Measurements from ENCODE around the gene MYO1G. TPM values are rescaled to one million over a fixed set of nuclear protein-coding genes. Genes with fewer than 3 reads are reported as not detected.
"Not testable (repeated sequence)": the region's sequence is repeated elsewhere in the genome, so short reads cannot be mapped to it uniquely, and the experiment has no call there.

MYO1G gene
- polyA plus RNA-seq, 10 donors, result 0.42 to 6.6 (median 0.81) TPM

GRCh38 chr7:44944821-44945220 is 34.0 kb downstream of the MYO1G start:
- no peak for DNase-seq

GRCh38 chr7:44943631-44944030 is 35.2 kb downstream of the MYO1G start:
- DNase-seq, result no peak

DNA sequence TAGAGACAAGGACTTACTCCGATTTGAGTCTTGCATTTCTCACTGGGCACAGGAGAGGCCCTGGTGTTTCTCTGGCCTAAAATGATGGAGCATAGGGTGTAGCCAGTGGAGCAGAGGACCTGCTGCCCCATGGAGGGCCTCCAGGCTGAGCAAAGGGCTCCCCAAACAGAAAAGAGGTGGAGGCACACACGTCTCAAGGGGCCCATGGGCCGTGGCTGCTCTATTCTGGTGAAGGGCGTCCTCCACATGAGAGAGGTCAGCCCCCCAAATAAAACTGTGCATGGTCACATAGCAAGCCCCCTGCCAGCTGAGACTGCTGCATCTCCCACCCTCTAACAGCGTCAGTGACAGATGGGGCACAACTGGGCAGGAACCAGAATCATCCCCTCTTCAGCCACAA is 41.4 kb downstream of the MYO1G start:
- no peak for DNase-seq

DNA sequence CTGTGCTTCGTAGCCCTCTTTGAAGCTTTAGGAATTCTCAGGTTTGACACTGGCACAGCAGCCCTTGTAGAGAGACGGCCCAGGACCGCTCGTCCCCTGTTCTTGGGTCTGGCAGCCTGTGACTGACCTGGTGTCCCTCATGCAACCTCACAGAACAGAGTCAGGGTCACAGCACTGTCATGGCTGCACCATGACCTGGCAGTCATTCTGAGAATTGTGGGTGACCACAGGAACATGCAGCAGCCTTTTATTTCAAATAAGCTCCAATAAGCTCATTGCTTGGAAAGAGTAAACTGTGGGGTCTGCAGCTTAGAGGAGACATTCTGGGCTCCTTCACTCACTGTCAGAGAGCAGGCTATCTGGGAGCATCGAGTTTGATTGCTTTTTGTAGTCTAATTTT is 42.5 kb downstream of the MYO1G start:
- DNase-seq, result no peak

DNA sequence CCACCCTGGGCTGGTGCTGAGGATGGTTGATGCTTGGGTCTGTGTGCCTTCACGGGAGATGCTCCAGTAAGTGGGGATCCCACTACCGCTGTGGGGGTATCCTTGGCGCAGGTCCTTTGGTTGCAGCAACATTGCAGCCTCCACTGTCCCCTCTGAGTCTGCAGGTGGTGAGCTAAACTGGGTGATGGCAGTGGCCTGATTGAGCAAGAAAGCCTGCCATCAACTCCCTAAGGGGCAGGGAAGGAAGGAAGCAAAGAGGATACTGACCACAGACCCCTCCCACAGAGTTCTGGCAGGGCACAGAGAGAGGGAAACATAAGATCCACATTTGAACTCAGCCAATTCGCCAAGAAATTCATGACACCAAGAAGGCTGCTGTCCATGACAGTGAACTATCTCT is 43.2 kb downstream of the MYO1G start:
- no peak for DNase-seq

DNA sequence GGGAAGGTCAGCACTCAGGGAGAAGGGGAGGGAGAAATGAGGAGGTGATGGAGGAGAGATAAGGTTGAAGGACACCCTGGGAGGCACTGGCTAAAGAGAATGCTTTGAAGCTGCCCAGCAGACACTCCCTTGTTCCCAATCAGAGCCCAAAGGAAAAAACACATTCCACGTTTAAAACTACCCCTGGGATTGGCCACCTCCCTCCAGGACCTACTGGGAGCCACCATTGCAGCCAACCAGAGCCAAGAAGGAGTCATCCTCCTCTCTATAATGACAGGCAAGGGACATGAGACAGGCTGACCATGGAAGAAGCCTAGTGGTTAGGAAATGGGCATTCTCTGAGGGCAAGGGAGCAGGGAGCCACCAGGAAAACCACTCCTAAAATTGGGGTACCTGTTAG is 43.8 kb downstream of the MYO1G start:
- no peak for DNase-seq

DNA sequence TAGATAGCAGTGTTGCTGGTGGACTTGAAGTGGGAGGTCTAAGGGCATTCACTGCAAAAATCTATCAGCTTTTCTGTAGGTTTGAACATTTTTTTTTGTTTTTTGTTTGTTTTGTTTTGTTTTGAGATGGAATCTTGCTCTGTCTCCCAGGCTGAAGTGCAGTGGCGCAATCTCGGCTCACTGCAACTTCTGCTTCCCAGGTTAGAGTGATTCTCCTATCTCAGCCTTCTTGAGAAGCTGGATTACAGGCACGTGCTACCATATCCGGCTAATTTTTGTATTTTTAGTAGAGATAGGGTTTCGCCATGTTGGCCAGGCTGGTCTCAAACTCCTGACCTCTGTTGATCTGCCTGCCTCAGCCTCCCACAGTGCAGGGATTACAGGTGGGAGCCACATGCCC is 44.3 kb downstream of the MYO1G start:
- DNase-seq, result not testable (repeated sequence)

DNA sequence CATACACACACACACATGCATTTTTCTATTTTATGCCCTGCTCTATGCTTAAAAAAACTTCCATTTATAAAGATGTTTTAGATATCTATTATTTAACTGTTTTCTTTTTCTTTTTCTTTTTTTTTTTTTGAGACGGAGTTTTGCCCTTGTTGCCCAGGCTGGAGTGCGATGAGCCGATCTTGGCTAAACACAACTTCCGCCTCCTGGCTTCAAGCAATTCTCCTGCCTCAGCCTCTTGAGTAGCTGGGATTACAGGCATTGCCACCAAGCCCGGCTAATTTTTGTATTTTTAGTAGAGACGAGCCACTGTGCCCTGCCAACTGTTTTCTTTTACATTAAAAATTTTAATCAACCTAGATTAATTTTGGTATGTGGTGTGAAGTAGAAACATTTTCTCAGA is 47.9 kb downstream of the MYO1G start:
- DNase-seq, result no peak

- DNase-seq, result no peak
Observed at GRCh38 chr7:44922351-44922694, 56.5 kb downstream of the MYO1G start.

DNA sequence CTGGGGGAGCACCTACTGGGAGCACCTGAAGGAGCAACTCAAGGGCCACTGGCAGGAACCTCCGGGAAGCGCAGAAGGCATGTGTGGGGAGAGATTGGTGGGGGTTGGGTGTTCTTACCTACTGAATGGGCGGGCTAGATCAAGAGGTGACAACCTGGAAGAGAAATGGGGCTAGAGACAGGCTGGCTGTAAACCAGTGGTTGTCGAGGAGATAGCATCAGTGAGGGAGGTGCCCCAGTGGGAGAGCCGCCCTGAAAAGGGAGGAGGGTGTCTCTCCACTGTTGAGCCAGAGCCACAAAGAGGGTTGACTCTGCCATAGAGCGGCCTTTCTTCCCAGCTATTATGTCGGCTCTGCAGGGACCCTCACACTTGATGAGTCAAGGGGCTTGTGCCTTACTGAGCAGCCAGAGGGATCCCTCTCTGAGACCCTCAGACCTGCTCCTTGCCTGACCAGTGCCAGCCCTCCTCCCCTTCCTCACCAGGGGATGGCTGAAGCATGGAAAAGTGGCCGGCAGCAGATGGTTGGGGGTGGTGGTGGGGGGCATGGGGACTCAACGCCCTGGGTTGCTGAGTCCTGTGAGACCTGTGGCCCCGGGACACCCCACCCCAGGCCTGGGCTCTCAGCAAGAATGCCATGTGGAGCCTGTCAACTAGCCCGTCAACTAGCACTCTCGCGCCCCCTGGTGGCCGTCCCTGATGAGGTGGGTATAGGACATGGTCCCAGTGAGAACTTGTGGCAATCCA is 57.0 kb downstream of the MYO1G start:
- DNase-seq, result peak; percentile 60 to 72 (median 66)

GRCh38 chr7:44920119-44920518 is 58.7 kb downstream of the MYO1G start:
- DNase-seq, result no peak

- DNase-seq, result no peak
Observed at GRCh38 chr7:44918029-44918428, 60.8 kb downstream of the MYO1G start.

GRCh38 chr7:44917465-44917864 is 61.4 kb downstream of the MYO1G start:
- DNase-seq, result no peak

DNA sequence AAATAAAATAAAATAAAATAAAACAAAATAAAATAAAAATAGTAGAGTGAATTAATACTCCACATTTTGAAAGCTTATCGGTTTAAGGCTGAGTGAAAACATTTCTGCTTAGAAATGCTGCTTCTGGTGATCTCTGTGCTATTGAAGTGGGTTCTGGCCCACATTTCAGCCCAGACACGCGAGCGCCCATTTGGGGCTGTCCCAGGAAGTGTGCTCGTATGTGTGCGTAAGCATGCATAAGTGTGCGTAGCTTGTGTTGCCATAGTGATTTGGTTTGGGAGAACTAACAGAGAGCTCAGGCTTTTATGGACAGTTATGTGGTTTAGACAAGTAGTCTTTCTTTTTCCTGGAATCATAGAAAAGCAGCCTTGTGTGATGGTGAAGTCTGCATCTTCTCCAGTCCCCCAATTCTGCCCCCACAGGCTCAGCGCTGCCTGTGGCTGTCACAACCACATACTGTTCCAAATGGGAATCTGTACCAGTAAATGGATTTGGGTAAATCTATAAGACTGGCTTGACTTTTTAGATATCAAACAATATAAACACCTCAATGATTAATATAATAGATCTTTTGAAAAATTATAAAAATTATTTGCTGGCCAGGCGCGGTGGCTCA is 63.7 kb downstream of the MYO1G start:
- DNase-seq, result no peak

- DNase-seq, result no peak
Observed at GRCh38 chr7:44912775-44913347, 66.0 kb downstream of the MYO1G start.

Other genes with a start within 250 kb of the MYO1G start
- 10 to 100 TPM; 22.8 to 48.5 (median 34.0) TPM for gene ZMIZ2, start 230.2 kb downstream of the MYO1G start, polyA plus RNA-seq (ENCODE audit: insufficient read length in 10 of 10)
- 1,000 to 10,000 TPM in 1 of 10 donors, 100 to 1,000 TPM in 9; 727 to 1,030 (median 805) TPM for gene PPIA, start 182.3 kb downstream of the MYO1G start, polyA plus RNA-seq (ENCODE audit: insufficient read length in 10 of 10)
- 100 to 1,000 TPM; 128 to 176 (median 139) TPM for gene H2AZ2, start 130.9 kb downstream of the MYO1G start, polyA plus RNA-seq (ENCODE audit: insufficient read length in 10 of 10)
- 10 to 100 TPM; 27.4 to 40.8 (median 35.1) TPM for gene PURB, start 93.5 kb downstream of the MYO1G start, polyA plus RNA-seq (ENCODE audit: insufficient read length in 10 of 10)
- gene CCM2, start 21.2 kb upstream of the MYO1G start, polyA plus RNA-seq (ENCODE audit: insufficient read length in 10 of 10), result 10 to 100 TPM; 37.7 to 44.1 (median 40.4) TPM
- gene NACAD, start 110.0 kb upstream of the MYO1G start, polyA plus RNA-seq (ENCODE audit: insufficient read length in 10 of 10), result 1 to 10 TPM; 4.0 to 8.4 (median 5.7) TPM
- 10 to 100 TPM; 31.4 to 44.2 (median 37.5) TPM for gene TBRG4, start 132.7 kb upstream of the MYO1G start, polyA plus RNA-seq (ENCODE audit: insufficient read length in 10 of 10)
- gene RAMP3, start 178.8 kb upstream of the MYO1G start, polyA plus RNA-seq (ENCODE audit: insufficient read length in 10 of 10), result 1 to 10 TPM; 1.7 to 6.9 (median 4.9) TPM